PC-3 (cell line): ENCODE data around the gene AFTPH. TPM values are rescaled to one million over a fixed set of nuclear protein-coding genes. Genes with fewer than 3 reads are reported as not detected.

Experiments used
- ATAC-seq: fragments of 200-7000 bp; cut with Tn5 transposase; 2 replicates; pipeline ENCODE4 v1.9.1; 2020; ENCODE audit warnings: mild to moderate bottlenecking, moderate library complexity
- BruUV-seq: library from RNA; stranded (reverse); fragments of 400-500 nt; replicated peaks from 2 replicates; lab custom pipeline; 2021; lab: Mats Ljungman, UMichigan
- CTCF ChIA-PET: fragments of 300-600 bp; sonication (Branson Sonifier 250); formaldehyde crosslinking; loops from one replicate; lab custom pipeline; 2022; ENCODE audit warnings: antibody characterized with exemption; lab: Charles Lee
- POLR2A ChIA-PET: fragments of 300-600 bp; sonication (Branson Sonifier 250); formaldehyde crosslinking; loops from one replicate; lab custom pipeline; 2022; ENCODE audit warnings: antibody characterized with exemption; ENCODE audit not compliant: unreplicated experiment; lab: Charles Lee
- DNase-seq: peaks from one replicate; pipeline ENCODE4 v3.0.0-alpha.2; 2015
- H2AFZ ChIP-seq: fragments of 300-600 bp; sonication (generic); 2 replicates; pipeline ENCODE4 v1.6.0; 2016; ENCODE audit warnings: antibody characterized with exemption, low read length
- H3F3A ChIP-seq: fragments of 300-600 bp; sonication (generic); one replicate; pipeline ENCODE4 v1.6.0; 2017; ENCODE audit warnings: antibody characterized with exemption, low read length, control low read depth, mild to moderate bottlenecking; ENCODE audit not compliant: unreplicated experiment
- H3K27ac ChIP-seq: fragments of 300-600 bp; sonication (generic); 2 replicates; pipeline ENCODE4 v1.5.1; 2016; ENCODE audit warnings: mild to moderate bottlenecking, low read length
- H3K27me3 ChIP-seq: fragments of 300-600 bp; sonication (generic); 2 replicates; pipeline ENCODE4 v1.6.1; 2016; ENCODE audit warnings: low read length, mixed read lengths
- H3K36me3 ChIP-seq: fragments of 300-600 bp; sonication (generic); 2 replicates; pipeline ENCODE4 v1.6.1; 2016; ENCODE audit warnings: low read depth, mixed run types, low read length, mixed read lengths
- H3K4me1 ChIP-seq: fragments of 300-600 bp; sonication (generic); 2 replicates; pipeline ENCODE4 v1.5.1; 2016; ENCODE audit warnings: low read length; ENCODE audit not compliant: insufficient read depth
- H3K4me2 ChIP-seq: fragments of 300-600 bp; sonication (generic); 2 replicates; pipeline ENCODE4 v1.6.0; 2016; ENCODE audit warnings: low read length
- H3K4me3 ChIP-seq: fragments of 300-600 bp; sonication (generic); 2 replicates; pipeline ENCODE4 v1.5.1; 2016; ENCODE audit warnings: mild to moderate bottlenecking, low read length, mixed read lengths
- H3K79me2 ChIP-seq: fragments of 300-600 bp; sonication (generic); 2 replicates; pipeline ENCODE4 v1.6.1; 2017; ENCODE audit warnings: low read length, mixed read lengths
- H3K9ac ChIP-seq: fragments of 300-600 bp; sonication (generic); 2 replicates; pipeline ENCODE4 v1.6.0; 2016; ENCODE audit warnings: mild to moderate bottlenecking, low read length
- H3K9me2 ChIP-seq: fragments of 300-600 bp; sonication (generic); replicated peaks from 2 replicates; pipeline ENCODE4 v1.6.1; 2016; ENCODE audit warnings: mixed run types, low read length, mixed read lengths
- H3K9me3 ChIP-seq: fragments of 300-600 bp; sonication (generic); 2 replicates; pipeline ENCODE4 v1.6.1; 2016; ENCODE audit warnings: low read length, mixed read lengths
- H4K20me1 ChIP-seq: fragments of 300-600 bp; sonication (generic); 2 replicates; pipeline ENCODE4 v1.6.1; 2016; ENCODE audit warnings: low read length, mixed read lengths
- EZH2 ChIP-seq: fragments of 300-600 bp; sonication (generic); IDR thresholded peaks from one replicate; pipeline ENCODE4 v1.6.1; 2017; ENCODE audit warnings: antibody characterized with exemption, mild to moderate bottlenecking, low read length; ENCODE audit not compliant: unreplicated experiment
- EZH2phosphoT487 ChIP-seq: fragments of 300-600 bp; sonication (generic); IDR thresholded peaks from 2 replicates; pipeline ENCODE4 v1.6.1; 2018; ENCODE audit warnings: mild to moderate bottlenecking, antibody characterized with exemption, low read length, borderline replicate concordance
- intact Hi-C: fragments of 100-400 bp; cut with micrococcal nuclease; formaldehyde crosslinking; loops from 2 replicates; pipeline ENCODE4 v1.9.0; 2023
- total RNA-seq: library from RNA; depleted of rRNA; stranded (reverse); fragments of >200 nt; gene quantifications from 2 replicates; pipeline ENCODE4 v1.2.3, GENCODE V29; 2014
- TF ChIP-seq, protein P1 (sequence below): fragments of 300-600 bp; sonication (generic); conservative IDR thresholded peaks from 2 replicates; pipeline ENCODE4 v1.5.1; 2017; ENCODE audit warnings: antibody characterized with exemption, low read depth, mild to moderate bottlenecking, low read length

The AFTPH gene
- total RNA-seq, 1 experiment from 2014 or later = 26.6 TPM

- Histone ChIP-seq H3K9ac (no peak overlapping the region), H3K27ac (no peak overlapping the region), H3F3A (no peaks in the 10 kb centered on the region), H3K36me3 (no peaks in the 10 kb centered on the region), H3K9me2 (no peaks in the 10 kb centered on the region), H3K4me3 (no peak overlapping the region), H3K4me1 (peaks cover 42% of the 10 kb centered on the region), H4K20me1 (no peaks in the 10 kb centered on the region), H3K27me3 (no peaks in the 10 kb centered on the region), H3K4me2 (no peak overlapping the region), H2AFZ (no peak overlapping the region), H3K9me3 (no peaks in the 10 kb centered on the region), H3K79me2 (no peaks in the 10 kb centered on the region)
- CTCF ChIA-PET = no interaction called here
- intact Hi-C loops = no loop called here
- no TSS peak for BruUV-seq
- DNase-seq (no peak), ATAC-seq (no peak)
- TF ChIP-seq EZH2phosphoT487 (no peak), EZH2 (no peak)
- TF ChIP-seq, protein P1, sequence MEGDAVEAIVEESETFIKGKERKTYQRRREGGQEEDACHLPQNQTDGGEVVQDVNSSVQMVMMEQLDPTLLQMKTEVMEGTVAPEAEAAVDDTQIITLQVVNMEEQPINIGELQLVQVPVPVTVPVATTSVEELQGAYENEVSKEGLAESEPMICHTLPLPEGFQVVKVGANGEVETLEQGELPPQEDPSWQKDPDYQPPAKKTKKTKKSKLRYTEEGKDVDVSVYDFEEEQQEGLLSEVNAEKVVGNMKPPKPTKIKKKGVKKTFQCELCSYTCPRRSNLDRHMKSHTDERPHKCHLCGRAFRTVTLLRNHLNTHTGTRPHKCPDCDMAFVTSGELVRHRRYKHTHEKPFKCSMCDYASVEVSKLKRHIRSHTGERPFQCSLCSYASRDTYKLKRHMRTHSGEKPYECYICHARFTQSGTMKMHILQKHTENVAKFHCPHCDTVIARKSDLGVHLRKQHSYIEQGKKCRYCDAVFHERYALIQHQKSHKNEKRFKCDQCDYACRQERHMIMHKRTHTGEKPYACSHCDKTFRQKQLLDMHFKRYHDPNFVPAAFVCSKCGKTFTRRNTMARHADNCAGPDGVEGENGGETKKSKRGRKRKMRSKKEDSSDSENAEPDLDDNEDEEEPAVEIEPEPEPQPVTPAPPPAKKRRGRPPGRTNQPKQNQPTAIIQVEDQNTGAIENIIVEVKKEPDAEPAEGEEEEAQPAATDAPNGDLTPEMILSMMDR = no peak
- POLR2A ChIA-PET = no interaction called here
Measured at GRCh38 chr2:64604155-64604554, 80.0 kb downstream of the AFTPH start.

DNA sequence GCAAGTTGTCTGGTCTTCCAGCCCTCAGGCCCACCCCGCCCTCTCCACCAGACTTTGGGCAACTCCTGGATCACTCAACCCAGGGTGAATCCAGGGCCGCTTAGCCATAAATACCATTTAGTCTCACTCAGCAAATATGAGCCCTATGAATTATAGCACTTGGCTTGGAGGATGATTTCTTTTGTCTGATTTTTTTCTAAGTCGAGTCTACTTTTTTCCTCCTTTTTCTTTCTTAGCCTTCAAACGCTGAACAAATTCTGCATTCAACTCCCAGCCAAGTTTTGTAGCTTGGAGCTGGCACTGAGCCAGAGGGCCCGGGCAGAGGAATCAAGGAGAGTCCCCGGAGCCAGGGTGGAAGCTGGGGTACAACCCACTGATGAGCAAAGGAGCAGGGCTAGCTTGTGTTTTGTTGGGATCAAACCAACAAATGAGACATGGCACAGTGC lies 80.9 kb downstream of the AFTPH start:
- Histone ChIP-seq H3F3A (no peaks in the 10 kb centered on the region), H3K9me3 (no peaks in the 10 kb centered on the region), H3K9me2 (no peaks in the 10 kb centered on the region), H3K4me2 (no peak overlapping the region), H2AFZ (no peak overlapping the region), H3K4me1 (peaks cover 34% of the 10 kb centered on the region), H3K36me3 (no peaks in the 10 kb centered on the region), H3K27ac (no peak overlapping the region), H3K79me2 (no peaks in the 10 kb centered on the region), H3K27me3 (no peaks in the 10 kb centered on the region), H4K20me1 (no peaks in the 10 kb centered on the region), H3K9ac (no peak overlapping the region), H3K4me3 (no peak overlapping the region)
- no peak for ATAC-seq
- no TSS peak for BruUV-seq
- no peak for DNase-seq
- TF ChIP-seq, protein P1 = no peak
- ChIA-PET CTCF (interaction anchor here (0.6 kb wide), 1 partner anchor 259 kb away, joined by 3 read pairs; no protein-coding TSS in a partner anchor), POLR2A (no interaction called here)
- intact Hi-C loops = no loop called here

DNA sequence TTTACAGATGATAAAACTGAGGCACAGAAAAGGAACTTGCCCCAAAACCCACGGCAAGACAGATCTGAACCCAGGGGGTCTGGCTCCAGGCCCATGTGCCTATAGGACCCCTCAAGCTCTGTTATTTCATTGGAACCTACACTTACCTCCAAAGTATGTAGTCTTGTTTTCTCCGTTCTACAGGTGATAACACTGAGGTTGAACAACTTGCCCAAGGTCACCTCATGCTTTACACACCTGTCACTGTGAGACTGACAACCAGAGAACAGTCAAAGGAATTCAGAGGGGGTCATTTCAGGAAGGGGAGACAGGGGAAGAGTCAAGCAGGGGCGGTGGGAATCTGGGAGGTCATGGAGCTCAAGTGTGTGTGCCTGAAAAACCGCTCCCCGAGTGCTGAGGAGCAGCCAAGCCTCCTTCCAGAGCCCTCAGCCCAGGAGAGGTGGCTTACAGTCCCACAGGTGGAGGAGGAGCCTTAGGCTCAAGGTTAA lies 81.9 kb downstream of the AFTPH start:
- Histone ChIP-seq H3K79me2 (no peaks in the 10 kb centered on the region), H3K27me3 (no peaks in the 10 kb centered on the region), H3K9ac (peak overlapping the region; percentile 14; the same call in 1 of the 2 replicates), H3K4me3 (no peak overlapping the region), H3K4me1 (peaks cover 31% of the 10 kb centered on the region), H3K27ac (peak overlapping the region; percentile 55), H3K36me3 (no peaks in the 10 kb centered on the region), H3F3A (no peaks in the 10 kb centered on the region), H2AFZ (0 out of 2 replicates have a peak overlapping the region, but pooled peaks have one; percentile 40), H3K9me3 (no peaks in the 10 kb centered on the region), H3K9me2 (no peaks in the 10 kb centered on the region), H4K20me1 (no peaks in the 10 kb centered on the region), H3K4me2 (no peak overlapping the region)
- no TSS peak for BruUV-seq
- intact Hi-C loops = no loop called here
- ChIA-PET CTCF (interaction anchor here (0.5 to 0.6 kb wide), 2 partner anchors 163 to 242 kb away, joined by 3 read pairs; no protein-coding TSS in a partner anchor), POLR2A (no interaction called here)
- TF ChIP-seq, protein P1 = no peak
- no peak for TF ChIP-seq EZH2
- TF ChIP-seq EZH2phosphoT487 = no peak
- ATAC-seq (no peak), DNase-seq (no peak)
